ENCODE measurements around the gene SDHAF3.

- TF ChIP-seq POLR2AphosphoS5 (IDR thresholded peaks at IDR 0.05; ENCODE audit: low read depth, low read length) (no peak), TAF1 (IDR thresholded peaks at IDR 0.05; ENCODE audit: borderline replicate concordance, insufficient read depth, low read length) (no peak), SIN3A (IDR thresholded peaks at IDR 0.05; ENCODE audit: borderline replicate concordance, insufficient read depth, low read length) (no peak), FOXP2 (optimal IDR thresholded peaks at IDR 0.05; ENCODE audit: borderline replicate concordance, extremely low read depth, extremely low read length, insufficient read depth) (no peak)
- TF ChIP-seq, protein P1, sequence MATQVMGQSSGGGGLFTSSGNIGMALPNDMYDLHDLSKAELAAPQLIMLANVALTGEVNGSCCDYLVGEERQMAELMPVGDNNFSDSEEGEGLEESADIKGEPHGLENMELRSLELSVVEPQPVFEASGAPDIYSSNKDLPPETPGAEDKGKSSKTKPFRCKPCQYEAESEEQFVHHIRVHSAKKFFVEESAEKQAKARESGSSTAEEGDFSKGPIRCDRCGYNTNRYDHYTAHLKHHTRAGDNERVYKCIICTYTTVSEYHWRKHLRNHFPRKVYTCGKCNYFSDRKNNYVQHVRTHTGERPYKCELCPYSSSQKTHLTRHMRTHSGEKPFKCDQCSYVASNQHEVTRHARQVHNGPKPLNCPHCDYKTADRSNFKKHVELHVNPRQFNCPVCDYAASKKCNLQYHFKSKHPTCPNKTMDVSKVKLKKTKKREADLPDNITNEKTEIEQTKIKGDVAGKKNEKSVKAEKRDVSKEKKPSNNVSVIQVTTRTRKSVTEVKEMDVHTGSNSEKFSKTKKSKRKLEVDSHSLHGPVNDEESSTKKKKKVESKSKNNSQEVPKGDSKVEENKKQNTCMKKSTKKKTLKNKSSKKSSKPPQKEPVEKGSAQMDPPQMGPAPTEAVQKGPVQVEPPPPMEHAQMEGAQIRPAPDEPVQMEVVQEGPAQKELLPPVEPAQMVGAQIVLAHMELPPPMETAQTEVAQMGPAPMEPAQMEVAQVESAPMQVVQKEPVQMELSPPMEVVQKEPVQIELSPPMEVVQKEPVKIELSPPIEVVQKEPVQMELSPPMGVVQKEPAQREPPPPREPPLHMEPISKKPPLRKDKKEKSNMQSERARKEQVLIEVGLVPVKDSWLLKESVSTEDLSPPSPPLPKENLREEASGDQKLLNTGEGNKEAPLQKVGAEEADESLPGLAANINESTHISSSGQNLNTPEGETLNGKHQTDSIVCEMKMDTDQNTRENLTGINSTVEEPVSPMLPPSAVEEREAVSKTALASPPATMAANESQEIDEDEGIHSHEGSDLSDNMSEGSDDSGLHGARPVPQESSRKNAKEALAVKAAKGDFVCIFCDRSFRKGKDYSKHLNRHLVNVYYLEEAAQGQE (IDR thresholded peaks at IDR 0.05; ENCODE audit: insufficient read depth in 1 of 2, low read depth in 2 of 2, low read length in 2 of 2): no peak
These were observed 495 bp upstream of the SDHAF3 start for GRCh38 chr7:97117035-97117371.
